ENCODE data around the gene EPX. TPM values are rescaled to one million over a fixed set of nuclear protein-coding genes. Genes with fewer than 3 reads are reported as not detected.

Gene EPX
- total RNA-seq, 2 donors from 2014 or later = not detected

Other genes starting within 250 kb of the EPX start
- under 1 TPM in 1 of 2 donors, not detected in 1; 0.84 TPM for gene CUEDC1, start 237.3 kb upstream of the EPX start, total RNA-seq
- gene VEZF1, start 204.5 kb upstream of the EPX start, total RNA-seq = 10 to 100 TPM; 23.1 to 31.3 TPM
- gene SRSF1, start 185.5 kb upstream of the EPX start, total RNA-seq = 100 to 1,000 TPM; 188 to 351 TPM
- gene DYNLL2, start 109.3 kb upstream of the EPX start, total RNA-seq = 10 to 100 TPM; 24.3 to 25.5 TPM
- under 1 TPM; 0.18 to 0.30 TPM for gene OR4D1, start 44.3 kb upstream of the EPX start, total RNA-seq
- gene OR4D2, start 25.7 kb upstream of the EPX start, total RNA-seq = not detected
- 10 to 100 TPM; 22.4 to 28.4 TPM for gene MKS1, start 26.5 kb downstream of the EPX start, total RNA-seq
- under 1 TPM; 0.16 to 0.19 TPM for gene LPO, start 45.9 kb downstream of the EPX start, total RNA-seq
- not detected for gene MPO, start 88.2 kb downstream of the EPX start, total RNA-seq
- 100 to 1,000 TPM in 1 of 2 donors, 10 to 100 TPM in 1; 19.2 to 123 TPM for gene TSPOAP1, start 136.1 kb downstream of the EPX start, total RNA-seq
- gene SUPT4H1, start 159.5 kb downstream of the EPX start, total RNA-seq = 100 to 1,000 TPM; 105 to 141 TPM
- 1 to 10 TPM; 2.5 to 2.9 TPM for gene RNF43, start 224.8 kb downstream of the EPX start, total RNA-seq

Measured in activated naive CD4-positive, alpha-beta T cell treated with anti-CD3 and anti-CD28 coated beads, Interleukin-2, amount 50 U/mL, for 72 hours (primary cell).